Activated CD8-positive, alpha-beta T cell treated with anti-CD3 and anti-CD28 coated beads for 36 hours (primary cell): ENCODE data around the gene TPH1. TPM values are rescaled to one million over a fixed set of nuclear protein-coding genes. Genes with fewer than 3 reads are reported as not detected.
"Not testable (repeated sequence)": the region's sequence is repeated elsewhere in the genome, so short reads cannot be mapped to it uniquely, and the experiment has no call there.

Source experiments
- ATAC-seq: fragments of 200-7000 bp; cut with Tn5 transposase; one replicate; pipeline ENCODE4 v1.10.0; 2021; ENCODE audit warnings: mild to moderate bottlenecking, moderate library complexity
- CTCF ChIA-PET: fragments of 350-600 bp; sonication (Branson Sonifier 250); formaldehyde crosslinking; loops from one replicate; lab custom pipeline; 2021; ENCODE audit warnings: antibody characterized with exemption; lab: Charles Lee
- POLR2A ChIA-PET: fragments of 350-600 bp; sonication (Branson Sonifier 250); formaldehyde crosslinking; loops from one replicate; lab custom pipeline; 2021; ENCODE audit warnings: antibody characterized with exemption; lab: Charles Lee
- DNase-seq: peaks from one replicate; pipeline ENCODE4 v3.0.0-alpha.2; 2020
- H3K27ac Mint-ChIP-seq: one replicate; pipeline ENCODE4 v1.8.0; 2021; ENCODE audit warnings: mild to moderate bottlenecking, mixed read lengths
- H3K27me3 Mint-ChIP-seq: one replicate; pipeline ENCODE4 v1.8.0; 2021; ENCODE audit warnings: mixed read lengths
- H3K36me3 Mint-ChIP-seq: one replicate; pipeline ENCODE4 v1.8.0; 2021; ENCODE audit warnings: low read depth, mixed read lengths
- H3K4me1 Mint-ChIP-seq: one replicate; pipeline ENCODE4 v1.8.0; 2021; ENCODE audit warnings: low read depth, mixed read lengths
- H3K4me3 Mint-ChIP-seq: one replicate; pipeline ENCODE4 v1.8.0; 2021; ENCODE audit warnings: mild to moderate bottlenecking, moderate library complexity, mixed read lengths
- H3K9me3 Mint-ChIP-seq: one replicate; pipeline ENCODE4 v1.8.0; 2021; ENCODE audit warnings: mixed read lengths
- CTCF ChIP-seq: fragments of 200-600 bp; IDR thresholded peaks from one replicate; pipeline ENCODE4 v1.8.0; 2022; ENCODE audit warnings: antibody characterized with exemption, mild to moderate bottlenecking
- intact Hi-C: fragments of 100-400 bp; cut with micrococcal nuclease; formaldehyde crosslinking; loops from one replicate; pipeline ENCODE4 v1.10.0; 2022
- total RNA-seq, 2 experiments: library from RNA; stranded (reverse); gene quantifications; one replicate each; pipeline ENCODE4 v1.2.3, GENCODE V29; 2021

The TPH1 gene
- total RNA-seq, 2 experiments from 2014 or later, result 0.18 to 0.23 TPM

DNA sequence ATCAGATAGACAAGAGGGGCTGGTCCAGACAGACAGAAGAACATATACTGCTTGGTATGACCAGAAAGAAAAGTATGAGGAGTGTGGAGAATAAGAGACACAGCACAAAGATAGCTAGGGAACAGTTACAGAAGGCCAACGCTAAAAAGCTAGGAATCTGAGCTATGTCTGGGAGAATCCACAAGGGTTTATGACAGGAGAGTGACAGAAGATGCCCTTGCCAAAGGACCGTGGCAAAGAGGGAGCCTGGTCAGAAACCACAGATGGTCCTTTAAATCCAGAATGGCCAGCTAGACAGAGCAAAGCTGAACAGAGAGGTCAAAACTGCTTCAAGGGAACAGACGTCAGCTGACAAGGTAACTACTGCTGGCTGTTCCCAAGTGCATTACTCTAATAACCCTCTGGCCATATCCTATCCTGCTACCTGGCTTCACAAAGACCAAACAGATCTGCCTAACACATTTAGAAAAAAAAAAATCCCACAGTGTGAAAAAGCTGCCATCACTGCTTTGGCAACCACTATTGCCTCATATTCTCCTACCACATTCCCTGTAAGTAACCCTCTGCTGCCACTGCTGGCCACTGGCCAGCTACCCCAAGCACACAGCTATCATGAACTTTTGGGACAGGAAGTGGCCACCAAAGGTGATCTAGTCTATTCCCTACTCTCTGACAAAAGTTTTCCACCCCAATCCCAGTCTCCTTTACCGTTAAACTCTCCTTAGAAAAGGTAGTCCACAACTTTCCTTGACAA, 40.5 kb downstream of the TPH1 start:
- ATAC-seq, result no peak
- Mint-ChIP-seq H3K4me1 (peaks cover 2% of the 10 kb centered on the region), H3K27me3 (no peaks in the 10 kb centered on the region), H3K9me3 (no peaks in the 10 kb centered on the region), H3K4me3 (no peak overlapping the region), H3K36me3 (peaks cover 23% of the 10 kb centered on the region), H3K27ac (peak overlapping the region; percentile 32)
- no peak for DNase-seq
- no peak for TF ChIP-seq CTCF
- ChIA-PET CTCF (interaction anchor here (1.3 kb wide), 1 partner anchor 19 kb away, joined by 3 read pairs; no protein-coding TSS in a partner anchor), POLR2A (interaction anchor here (1.0 to 1.3 kb wide), 2 partner anchors 8 to 18 kb away, joined by 3 read pairs; no protein-coding TSS in a partner anchor)
- intact Hi-C loops, result no loop called here

DNA sequence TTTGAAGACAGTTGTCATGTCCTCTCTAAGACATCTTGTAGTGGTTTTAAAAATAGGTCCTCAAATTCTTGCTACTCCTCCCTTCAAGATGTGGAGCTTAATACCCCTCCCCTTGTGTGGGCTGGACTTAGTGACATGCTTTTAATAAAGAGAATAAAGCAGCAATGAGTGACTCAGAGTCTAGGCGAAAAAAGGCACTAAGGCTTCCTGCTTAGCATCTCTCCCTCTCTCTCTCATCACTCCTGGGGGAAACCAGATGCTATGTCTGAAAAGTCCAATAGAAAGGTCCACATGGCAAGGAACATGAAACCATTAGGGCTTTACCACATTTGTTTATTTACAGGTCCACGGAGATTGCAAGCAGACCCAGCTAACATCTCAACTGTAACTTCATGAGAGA, 44.9 kb downstream of the TPH1 start:
- intact Hi-C loops, result no loop called here
- ATAC-seq (no peak), DNase-seq (no peak)
- POLR2A ChIA-PET, result interaction anchor here (1.5 kb wide), 1 partner anchor 11 kb away, joined by 6 read pairs; the partner anchor contains the start of gene SERGEF
- H3K36me3 Mint-ChIP-seq, result peaks cover 27% of the 10 kb centered on the region
- H3K9me3 Mint-ChIP-seq, result no peaks in the 10 kb centered on the region
- H3K4me1 Mint-ChIP-seq, result no peaks in the 10 kb centered on the region
- no peak overlapping the region for H3K4me3 Mint-ChIP-seq
- no peaks in the 10 kb centered on the region for H3K27me3 Mint-ChIP-seq
- H3K27ac Mint-ChIP-seq, result no peak overlapping the region
- no peak for TF ChIP-seq CTCF
- CTCF ChIA-PET, result interaction anchor here (0.9 to 4.7 kb wide), 4 partner anchors 9 to 763 kb away, joined by 3 to 30 read pairs (median 4); no protein-coding TSS in a partner anchor

DNA sequence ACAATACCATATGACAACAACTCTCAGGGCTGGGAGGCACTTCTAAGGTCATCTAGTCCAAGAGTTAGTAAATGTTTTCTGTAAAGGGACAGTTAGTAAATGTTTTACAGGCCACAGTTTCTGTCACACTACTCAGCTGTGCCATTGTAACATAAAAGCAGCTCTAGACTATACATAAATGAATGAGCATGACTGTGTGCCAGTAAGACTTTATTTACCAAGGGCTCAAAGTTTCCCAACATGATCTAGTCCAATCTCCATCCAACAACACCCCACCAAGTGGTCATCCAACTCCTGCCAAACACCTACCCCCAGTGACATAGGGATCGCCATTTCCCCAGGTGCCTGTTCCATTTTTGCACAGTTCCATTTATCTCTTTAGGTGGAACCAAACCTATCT, 45.3 kb downstream of the TPH1 start:
- ChIA-PET POLR2A (interaction anchor here (1.5 kb wide), 1 partner anchor 12 kb away, joined by 6 read pairs; the partner anchor contains the start of gene SERGEF), CTCF (interaction anchor here (1.6 to 4.7 kb wide), 3 partner anchors 9 to 115 kb away, joined by 4 to 30 read pairs (median 5); no protein-coding TSS in a partner anchor)
- H3K9me3 Mint-ChIP-seq, result no peaks in the 10 kb centered on the region
- no peak for ATAC-seq
- TF ChIP-seq CTCF, result no peak
- no peak for DNase-seq
- H3K4me1 Mint-ChIP-seq, result no peaks in the 10 kb centered on the region
- intact Hi-C loops, result no loop called here
- H3K27ac Mint-ChIP-seq, result no peak overlapping the region
- H3K4me3 Mint-ChIP-seq, result no peak overlapping the region
- peaks cover 28% of the 10 kb centered on the region for H3K36me3 Mint-ChIP-seq
- H3K27me3 Mint-ChIP-seq, result no peaks in the 10 kb centered on the region

DNA sequence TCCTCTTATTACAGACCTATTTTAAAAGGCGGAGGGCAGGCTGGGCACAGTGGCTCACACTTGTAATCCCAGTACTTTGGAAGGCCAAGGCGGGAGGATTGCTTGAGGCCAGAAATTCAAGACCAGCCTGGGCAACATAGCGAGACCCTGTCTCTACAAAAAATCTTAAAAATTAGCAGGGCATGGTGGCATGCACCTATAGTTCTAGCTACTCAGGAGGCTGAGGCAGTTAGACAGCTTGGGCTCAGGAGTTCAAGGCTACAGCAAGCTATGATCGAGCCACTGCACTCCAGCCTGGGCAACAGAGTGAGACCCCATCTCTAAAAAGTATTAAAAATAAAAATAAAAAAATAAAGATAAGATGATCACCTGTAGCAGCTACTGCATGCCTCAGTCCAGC, 45.9 kb downstream of the TPH1 start:
- H3K4me3 Mint-ChIP-seq, H3K27me3 Mint-ChIP-seq, H3K4me1 Mint-ChIP-seq, ATAC-seq, H3K27ac Mint-ChIP-seq, H3K9me3 Mint-ChIP-seq, intact Hi-C loops, DNase-seq: not testable (repeated sequence)
- CTCF ChIA-PET, result interaction anchor here (1.2 to 4.7 kb wide), 5 partner anchors 8 to 115 kb away, joined by 4 to 30 read pairs (median 4); no protein-coding TSS in a partner anchor
- POLR2A ChIA-PET, result interaction anchor here (1.5 kb wide), 1 partner anchor 12 kb away, joined by 6 read pairs; the partner anchor contains the start of gene SERGEF
- H3K36me3 Mint-ChIP-seq, result peaks cover 26% of the 10 kb centered on the region

Other genes starting within 250 kb of the TPH1 start
- gene SERGEF, start 33.2 kb downstream of the TPH1 start, total RNA-seq, result 10 to 100 TPM; 56.2 to 64.4 TPM
- gene SAAL1, start 59.8 kb upstream of the TPH1 start, total RNA-seq, result 10 to 100 TPM; 38.1 to 39.9 TPM
- not detected for gene MRGPRX3, start 86.3 kb upstream of the TPH1 start, total RNA-seq
- gene MRGPRX4, start 126.6 kb upstream of the TPH1 start, total RNA-seq, result not detected
- gene SAA4, start 190.5 kb upstream of the TPH1 start, total RNA-seq, result not detected
- gene SAA2, start 202.4 kb upstream of the TPH1 start, total RNA-seq, result not detected
- not detected for gene SAA1, start 220.0 kb upstream of the TPH1 start, total RNA-seq